Measurements from ENCODE around the gene ZNF554.
"Not testable (repeated sequence)": the region's sequence is repeated elsewhere in the genome, so short reads cannot be mapped to it uniquely, and the experiment has no call there.

ZNF554 gene

DNA sequence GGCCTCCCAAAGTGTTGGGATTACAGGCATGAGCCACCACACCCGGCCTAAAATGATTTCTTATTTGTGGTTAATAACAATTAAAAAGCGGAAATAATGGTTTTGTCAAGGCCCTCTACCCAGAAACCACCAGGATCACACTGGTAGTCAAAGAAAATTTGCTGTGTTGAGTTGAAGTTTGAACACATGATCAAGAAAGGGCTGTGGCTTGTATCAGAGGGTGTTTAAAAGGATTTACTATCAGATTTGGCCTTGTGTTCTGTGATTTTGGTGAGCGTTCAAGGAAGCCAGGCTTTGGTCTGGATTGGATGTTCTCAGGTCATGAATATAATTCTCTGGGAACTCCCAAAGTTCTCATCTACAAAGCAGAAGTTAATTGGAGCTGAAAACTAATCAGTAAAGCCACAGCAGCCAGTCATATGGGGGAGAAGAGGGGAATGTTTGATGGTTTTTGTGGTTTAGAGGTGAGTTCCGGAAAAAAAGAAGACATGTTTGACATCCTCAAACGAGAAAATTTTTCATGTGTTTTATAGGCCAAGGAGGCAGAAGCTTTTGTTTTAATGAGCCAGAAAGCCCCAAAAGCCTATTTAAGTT lies 36.9 kb downstream of the ZNF554 start:
- H3K4me3 Mint-ChIP-seq, result no peak overlapping the region
- peaks cover 23% of the 10 kb centered on the region for H3K9me3 Mint-ChIP-seq
- H3K27me3 Mint-ChIP-seq, result no peaks in the 10 kb centered on the region
- peaks cover 45% of the 10 kb centered on the region for H3K36me3 Mint-ChIP-seq
- peaks cover 11% of the 10 kb centered on the region for H3K4me1 Mint-ChIP-seq
- no peak overlapping the region for H3K27ac Mint-ChIP-seq
- ATAC-seq, result peak; percentile 50

DNA sequence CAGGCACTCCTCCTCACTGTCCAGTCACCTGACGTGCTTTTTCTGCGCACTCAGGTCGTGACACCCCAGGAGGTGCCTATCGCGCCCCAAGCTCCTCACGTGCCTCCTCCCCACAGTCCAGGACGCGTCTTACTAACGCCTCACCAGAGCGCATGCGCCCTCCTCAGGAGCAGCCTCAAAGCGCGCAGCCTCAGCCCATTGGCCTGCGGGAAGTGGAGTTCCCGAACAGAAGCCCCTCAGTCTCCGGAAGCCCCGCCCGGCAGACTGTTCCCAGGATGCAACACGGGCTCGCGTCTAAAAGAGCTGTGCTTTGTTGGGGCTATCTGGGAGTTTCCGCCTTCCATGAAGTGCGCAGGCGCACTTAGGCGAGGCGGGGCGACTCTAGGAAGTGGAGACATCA lies 39.2 kb downstream of the ZNF554 start:
- H3K9me3 Mint-ChIP-seq, result peaks cover 12% of the 10 kb centered on the region
- peaks cover 4% of the 10 kb centered on the region for H3K27me3 Mint-ChIP-seq
- peaks cover 11% of the 10 kb centered on the region for H3K4me1 Mint-ChIP-seq
- peaks cover 22% of the 10 kb centered on the region for H3K36me3 Mint-ChIP-seq
- no peak overlapping the region for H3K27ac Mint-ChIP-seq
- no peak for ATAC-seq
- H3K4me3 Mint-ChIP-seq, result no peak overlapping the region

DNA sequence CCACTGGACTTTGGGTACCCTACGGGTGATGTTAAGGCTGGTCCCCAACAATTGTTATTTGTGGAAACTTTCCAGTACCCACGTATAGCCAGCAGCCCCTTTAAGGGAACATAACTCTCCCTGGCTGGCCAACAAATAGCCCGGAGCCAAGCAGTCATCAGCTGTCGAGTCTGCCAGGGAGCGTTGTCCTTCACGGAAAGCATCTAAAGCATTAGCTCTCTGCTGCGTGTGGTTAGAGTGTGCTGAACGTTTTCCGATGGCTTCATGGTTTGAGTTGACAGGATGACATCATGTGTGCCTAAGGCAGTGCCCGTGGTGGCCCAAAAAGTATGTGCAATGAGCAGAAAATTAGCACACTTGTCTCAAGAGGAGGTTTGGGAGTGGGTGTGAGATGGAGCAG lies 44.1 kb downstream of the ZNF554 start:
- H3K4me1 Mint-ChIP-seq, result no peaks in the 10 kb centered on the region
- no peaks in the 10 kb centered on the region for H3K36me3 Mint-ChIP-seq
- peaks cover 3% of the 10 kb centered on the region for H3K9me3 Mint-ChIP-seq
- peaks cover 30% of the 10 kb centered on the region for H3K27me3 Mint-ChIP-seq
- ATAC-seq, result no peak
- no peak overlapping the region for H3K27ac Mint-ChIP-seq
- H3K4me3 Mint-ChIP-seq, result no peak overlapping the region

DNA sequence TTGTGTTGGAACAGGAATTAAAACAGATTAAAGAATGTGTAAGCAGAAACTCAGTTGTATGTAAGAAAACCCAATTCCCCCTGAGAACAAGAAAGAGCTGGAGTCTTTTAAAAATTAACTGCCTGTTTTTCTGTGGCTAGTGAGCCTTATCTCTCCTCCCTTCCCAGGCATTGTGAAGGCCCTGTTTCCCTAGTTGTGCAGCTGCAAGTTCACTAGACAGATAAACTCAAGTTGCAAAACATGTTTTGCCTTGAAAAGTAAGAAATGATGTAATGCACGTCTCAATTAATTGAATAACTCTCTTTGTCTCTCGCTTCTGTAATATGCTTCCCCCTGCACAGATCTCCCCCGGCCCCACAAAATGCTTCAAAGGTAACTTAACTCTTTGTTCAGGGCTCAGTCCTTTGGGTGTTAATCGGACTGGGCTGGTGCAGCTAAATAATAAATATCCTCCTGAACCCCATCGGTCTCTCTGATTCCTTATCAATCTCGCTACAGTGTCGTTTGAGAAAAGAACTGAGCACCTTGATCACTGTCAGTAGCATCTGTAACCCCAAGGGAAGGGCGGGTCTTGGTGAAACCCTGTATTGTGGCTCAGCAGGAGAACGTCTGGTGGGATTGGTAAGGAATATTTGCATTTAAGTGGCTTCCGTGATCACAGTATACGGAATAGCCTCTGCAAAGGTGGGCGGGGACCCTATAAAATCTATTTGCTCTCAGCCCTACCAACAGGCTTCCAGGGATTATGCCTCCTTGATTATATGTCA lies 45.8 kb downstream of the ZNF554 start:
- Mint-ChIP-seq H3K27me3 (peaks cover 30% of the 10 kb centered on the region), H3K36me3 (no peaks in the 10 kb centered on the region), H3K9me3 (peaks cover 3% of the 10 kb centered on the region), H3K4me3 (no peak overlapping the region), H3K4me1 (no peaks in the 10 kb centered on the region), H3K27ac (no peak overlapping the region)
- no peak for ATAC-seq

DNA sequence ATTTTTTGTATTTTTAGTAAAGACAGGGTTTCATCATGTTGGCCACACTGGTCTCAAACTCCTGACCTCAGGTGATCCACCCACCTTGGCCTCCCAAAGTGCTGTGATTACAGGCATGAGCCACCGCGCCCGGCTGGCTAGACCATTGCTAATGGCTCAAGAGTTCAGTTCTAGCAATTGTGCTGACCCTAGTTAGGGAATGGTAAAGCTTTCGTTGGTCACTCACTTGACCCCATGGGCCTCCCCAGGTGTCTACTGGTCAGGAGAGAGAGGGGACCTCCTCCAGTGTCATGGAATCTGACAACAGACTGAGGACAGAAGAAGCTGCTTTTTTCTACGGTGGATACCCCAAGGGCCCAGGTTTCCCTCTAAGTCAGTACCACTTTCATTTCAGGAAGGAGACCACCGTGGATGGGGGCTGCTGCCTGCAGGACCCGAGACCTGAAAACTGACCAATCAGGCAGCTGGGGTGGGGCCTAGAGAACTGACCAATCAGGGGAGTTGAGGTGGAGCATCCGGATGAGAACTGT lies 46.9 kb downstream of the ZNF554 start:
- peaks cover 3% of the 10 kb centered on the region for H3K4me1 Mint-ChIP-seq
- H3K9me3 Mint-ChIP-seq, result peaks cover 5% of the 10 kb centered on the region
- no peak overlapping the region for H3K27ac Mint-ChIP-seq
- peaks cover 30% of the 10 kb centered on the region for H3K27me3 Mint-ChIP-seq
- H3K4me3 Mint-ChIP-seq, result no peak overlapping the region
- ATAC-seq, result no peak
- H3K36me3 Mint-ChIP-seq, result no peaks in the 10 kb centered on the region

DNA sequence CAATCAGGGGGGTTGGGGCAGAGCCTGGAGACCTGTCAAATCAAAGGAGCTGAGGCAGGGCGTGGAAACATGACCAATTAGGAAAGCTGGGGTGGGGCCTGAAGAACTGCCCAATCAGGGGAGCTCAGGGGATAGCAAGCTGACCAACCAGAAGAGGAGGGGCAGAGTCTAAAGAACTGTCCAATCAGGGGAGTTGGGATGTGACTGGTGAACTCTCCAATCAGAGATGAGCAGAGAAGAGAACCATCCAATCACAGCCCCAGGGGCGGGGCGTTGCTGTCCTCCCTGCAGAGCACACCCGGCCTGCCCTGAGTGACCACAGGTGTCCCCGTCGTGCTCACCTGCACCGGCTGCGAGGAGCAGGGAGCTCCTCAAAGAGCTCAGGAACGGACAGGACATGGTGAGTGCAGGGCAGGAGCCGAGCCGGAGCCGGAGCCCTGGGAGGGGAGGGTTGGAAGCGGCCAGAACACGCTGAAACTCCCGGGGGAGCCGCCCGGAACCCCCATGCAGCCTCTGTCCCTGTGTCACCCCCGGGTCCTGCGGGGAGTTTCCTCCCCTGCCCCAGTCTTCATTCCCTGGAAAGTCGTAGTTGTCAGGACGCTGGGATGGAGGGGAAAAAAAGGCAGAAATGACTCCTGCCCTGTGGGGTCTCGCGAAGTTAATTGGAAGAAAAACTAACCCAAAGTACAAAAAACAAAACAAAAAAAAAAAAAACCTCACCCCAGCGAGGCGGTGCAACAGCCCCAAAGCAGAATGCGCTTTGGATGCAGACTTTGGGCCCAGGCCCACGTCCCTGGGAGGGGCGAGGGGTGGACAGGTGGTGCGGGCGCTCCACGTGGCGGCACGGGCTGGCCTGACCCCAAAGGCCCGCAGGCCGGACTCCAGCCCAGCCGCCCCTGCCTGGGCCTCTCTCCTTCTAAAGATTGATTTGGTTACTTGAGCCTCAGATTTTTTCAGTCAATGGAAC lies 47.6 kb downstream of the ZNF554 start, which contains the start of gene ZNF556:
ZNF556 (plus strand) TSS at position 311 of the 967 bp plus-strand sequence; CDS start at position 398, 87 bp downstream.
- ATAC-seq, result no peak
- Mint-ChIP-seq H3K27ac (no peak within 1 kb of the TSS), H3K4me3 (no peak within 1 kb of the TSS), H3K36me3 (no peaks in the 10 kb centered on the region), H3K27me3 (peaks cover 30% of the 10 kb centered on the region), H3K9me3 (peaks cover 8% of the 10 kb centered on the region), H3K4me1 (peaks cover 8% of the 10 kb centered on the region)

DNA sequence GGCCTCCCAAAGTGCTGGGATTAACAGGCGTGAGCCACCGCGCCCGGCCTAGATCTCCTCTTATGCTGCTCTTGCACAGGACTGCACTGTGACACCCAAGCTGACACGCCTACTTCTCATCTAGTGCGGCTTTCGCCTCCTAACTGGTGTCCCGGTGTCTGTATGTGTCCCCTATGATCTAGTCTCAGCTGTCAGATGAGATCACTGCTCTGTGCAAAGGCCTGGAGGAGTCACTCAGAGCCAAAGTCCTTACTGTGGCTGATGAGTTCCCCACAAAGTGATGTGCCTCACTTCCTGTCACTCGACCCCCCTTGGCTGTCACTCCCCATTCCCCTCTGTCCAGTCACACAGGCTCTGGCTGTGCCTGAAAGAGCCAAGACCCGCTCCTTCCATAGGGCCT lies 50.0 kb downstream of the ZNF554 start:
- H3K9me3 Mint-ChIP-seq, result peaks cover 8% of the 10 kb centered on the region
- H3K4me1 Mint-ChIP-seq, result peaks cover 8% of the 10 kb centered on the region
- no peak overlapping the region for H3K27ac Mint-ChIP-seq
- no peak for ATAC-seq
- H3K4me3 Mint-ChIP-seq, result no peak overlapping the region
- peaks cover 21% of the 10 kb centered on the region for H3K27me3 Mint-ChIP-seq
- H3K36me3 Mint-ChIP-seq, result no peaks in the 10 kb centered on the region

DNA sequence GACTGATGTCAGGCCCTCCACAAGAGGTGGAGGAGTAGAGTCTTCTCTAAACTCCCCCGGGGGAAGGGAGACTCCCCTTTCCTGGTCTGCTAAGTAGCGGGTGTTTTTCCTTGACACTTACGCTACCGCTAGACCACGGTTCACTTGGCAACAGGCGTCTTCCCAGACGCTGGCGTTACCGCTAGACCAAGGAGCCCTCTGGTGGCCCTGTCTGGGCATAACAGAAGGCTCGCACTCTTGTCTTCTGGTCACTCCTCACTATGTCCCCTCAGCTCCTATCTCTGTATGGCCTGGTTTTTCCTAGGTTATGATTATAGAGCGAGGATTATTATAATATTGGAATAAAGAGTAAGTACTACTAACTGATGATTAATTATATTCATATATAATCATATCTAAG lies 52.5 kb downstream of the ZNF554 start:
- not testable (repeated sequence) for H3K4me1 Mint-ChIP-seq, H3K27me3 Mint-ChIP-seq, H3K9me3 Mint-ChIP-seq, H3K27ac Mint-ChIP-seq, ATAC-seq, H3K4me3 Mint-ChIP-seq, H3K36me3 Mint-ChIP-seq

DNA sequence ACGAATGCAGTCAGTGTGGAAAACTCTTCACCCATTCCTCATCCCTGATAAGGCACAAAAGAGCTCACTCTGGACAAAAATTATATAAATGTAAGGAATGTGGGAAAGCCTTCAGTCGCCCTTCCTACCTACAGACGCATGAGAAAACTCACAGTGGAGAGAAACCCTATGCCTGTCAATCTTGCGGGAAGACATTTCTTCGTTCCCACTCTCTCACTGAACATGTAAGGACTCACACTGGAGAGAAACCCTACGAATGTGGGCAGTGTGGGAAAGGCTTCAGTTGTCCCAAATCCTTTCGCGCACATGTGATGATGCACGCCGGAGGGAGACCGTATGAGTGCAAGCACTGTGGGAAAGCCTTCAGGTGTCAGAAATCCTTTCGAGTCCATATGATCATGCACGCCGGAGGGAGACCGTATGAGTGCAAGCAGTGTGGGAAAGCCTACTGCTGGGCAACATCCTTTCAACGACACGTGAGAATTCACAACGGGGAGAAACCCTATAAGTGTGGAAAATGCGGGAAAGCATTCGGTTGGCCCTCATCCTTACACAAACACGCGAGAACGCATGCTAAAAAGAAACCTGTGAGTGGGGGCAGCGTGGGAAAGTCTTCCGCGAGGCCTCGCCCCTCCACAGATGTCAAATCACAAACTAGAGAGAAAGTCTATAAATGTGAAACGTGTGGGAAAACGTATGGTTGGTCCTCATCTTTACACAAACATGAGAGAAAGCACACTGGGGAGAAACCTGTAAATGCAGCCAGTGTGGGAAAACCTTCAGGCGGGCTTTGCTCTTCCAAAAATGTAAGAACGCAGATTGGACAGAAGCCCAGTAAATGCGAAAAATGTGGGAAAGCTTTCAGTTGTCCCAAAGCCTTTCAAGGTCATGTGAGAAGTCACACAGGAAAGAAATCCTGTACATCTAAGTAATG lies 58.0 kb downstream of the ZNF554 start:
- Mint-ChIP-seq H3K4me3 (no peak overlapping the region), H3K9me3 (no peaks in the 10 kb centered on the region), H3K4me1 (no peaks in the 10 kb centered on the region), H3K36me3 (no peaks in the 10 kb centered on the region), H3K27me3 (no peaks in the 10 kb centered on the region), H3K27ac (no peak overlapping the region)
- ATAC-seq, result no peak

DNA sequence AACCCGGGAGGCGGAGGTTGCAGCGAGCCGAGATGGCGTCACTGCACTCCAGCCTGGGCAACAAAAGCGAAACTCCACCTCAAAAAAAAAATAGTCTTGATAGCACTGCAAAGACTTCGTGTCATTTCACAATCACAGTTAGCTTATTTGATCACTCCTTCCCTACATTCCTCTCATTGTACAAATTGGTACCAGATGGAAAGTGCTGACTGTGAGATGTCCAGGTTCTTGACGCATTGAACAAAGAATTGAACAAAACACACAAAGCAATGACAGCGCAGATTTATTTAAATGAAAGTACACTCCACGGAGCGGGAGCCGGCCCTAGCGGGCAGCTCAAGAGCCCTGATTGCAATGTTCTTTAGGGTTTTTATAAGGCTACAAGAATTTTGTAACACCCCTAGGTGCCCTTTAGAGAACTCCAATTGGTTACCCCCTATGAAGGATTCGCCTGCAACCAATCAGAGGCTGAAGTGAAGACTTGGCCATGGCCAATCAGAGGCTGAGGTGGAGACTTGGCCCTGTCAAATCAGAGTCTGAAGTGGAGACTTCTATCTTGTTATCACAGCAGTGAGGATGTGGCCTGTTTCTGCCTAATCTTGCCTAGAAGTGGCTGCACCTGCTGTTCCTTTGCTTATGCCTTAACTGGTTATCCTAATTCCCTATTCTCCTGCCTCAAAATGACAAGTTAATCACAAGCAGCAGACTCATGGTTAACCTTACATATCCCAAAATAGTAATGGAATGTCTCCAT lies 64.2 kb downstream of the ZNF554 start:
- Mint-ChIP-seq H3K4me1 (peaks cover 10% of the 10 kb centered on the region), H3K27me3 (no peaks in the 10 kb centered on the region), H3K4me3 (no peak overlapping the region), H3K36me3 (no peaks in the 10 kb centered on the region), H3K27ac (no peak overlapping the region), H3K9me3 (no peaks in the 10 kb centered on the region)
- no peak for ATAC-seq

DNA sequence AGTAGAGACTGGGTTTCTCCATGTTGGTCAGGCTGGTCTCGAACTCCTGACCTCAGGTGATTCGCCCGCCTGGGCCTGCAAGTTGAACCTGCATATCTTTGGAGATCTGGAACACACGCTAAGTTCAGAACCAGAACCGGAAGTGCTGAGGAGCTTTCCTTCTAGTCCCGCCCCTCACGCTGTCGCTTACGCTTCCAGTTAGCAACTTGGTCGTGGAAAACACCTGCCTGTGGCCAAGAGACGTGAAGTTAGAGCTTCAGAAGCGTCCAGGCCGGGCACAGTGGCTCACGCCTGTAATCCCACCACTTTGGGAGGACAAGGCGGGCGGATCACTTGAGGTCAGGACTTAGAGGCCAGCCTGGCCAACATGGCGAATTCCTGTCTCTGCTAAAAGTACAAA lies 66.1 kb downstream of the ZNF554 start:
- Mint-ChIP-seq H3K27me3 (no peaks in the 10 kb centered on the region), H3K4me3 (no peak overlapping the region), H3K36me3 (no peaks in the 10 kb centered on the region), H3K4me1 (peaks cover 13% of the 10 kb centered on the region), H3K9me3 (no peaks in the 10 kb centered on the region), H3K27ac (no peak overlapping the region)
- no peak for ATAC-seq
